HCT116 (cell line): ENCODE results near the gene CDH4. TPM values are rescaled to one million over a fixed set of nuclear protein-coding genes. Genes with fewer than 3 reads are reported as not detected.

ENCODE experiments used
- ATAC-seq: fragments of 200-7000 bp; cut with Tn5 transposase; 2 replicates; pipeline ENCODE4 v1.9.1; 2020; ENCODE audit warnings: mild to moderate bottlenecking, moderate library complexity
- BruUV-seq: library from RNA; stranded (reverse); fragments of 400-500 nt; replicated peaks from 2 replicates; lab custom pipeline; 2021; lab: Mats Ljungman, UMichigan
- CTCF ChIA-PET: fragments of 300-600 bp; sonication (Branson Sonifier 250); formaldehyde crosslinking; loops from one replicate; lab custom pipeline; 2021; ENCODE audit warnings: antibody characterized with exemption; lab: Charles Lee
- POLR2A ChIA-PET: fragments of 300-600, 350-600 bp; sonication (Branson Sonifier 250); formaldehyde crosslinking; loops from one replicate; lab custom pipeline; 2021; ENCODE audit warnings: antibody characterized with exemption; lab: Charles Lee
- RAD21 ChIA-PET, 2 experiments: fragments of 300-600 bp; sonication (Branson Sonifier 250); formaldehyde crosslinking; loops; one replicate each; lab custom pipeline; 2023; ENCODE audit warnings: low total read pairs in 2 of 2; ENCODE audit not compliant: uncharacterized antibody in 2 of 2, unreplicated experiment in 2 of 2, low non-redundant PET in 1 of 2; lab: Charles Lee
- DNase-seq: peaks from one replicate; pipeline ENCODE4 v3.0.0-alpha.2; 2010; ENCODE audit warnings: low read depth, low spot score
- H2AFZ ChIP-seq: fragments of 200-600 bp; shearing (Covaris generic), sonication (generic); 2 replicates; pipeline ENCODE4 v1.6.1; 2017; ENCODE audit warnings: low read depth, mixed run types, mixed read lengths, antibody characterized with exemption, low read length; ENCODE audit not compliant: poor library complexity, severe bottlenecking
- H3K27ac ChIP-seq: 2 replicates; pipeline ENCODE4 v1.5.1; 2012; ENCODE audit warnings: low read depth, low read length
- H3K27me3 ChIP-seq: fragments of 200-600 bp; sonication (generic); 2 replicates; pipeline ENCODE4 v1.6.1; 2016; ENCODE audit warnings: mixed run types, low read length, mixed read lengths; ENCODE audit not compliant: insufficient read depth
- H3K36me3 ChIP-seq, 2 experiments: fragments of 200-500 bp in 1 of 2; fragments of 200-600 bp in 1 of 2; sonication (Bioruptor generic) in 1 of 2; sonication (generic) in 1 of 2; 2 replicates each; pipeline versions ENCODE4 v1.5.1 to v1.6.1; 2014 to 2016; ENCODE audit warnings: low read length in 2 of 2, inconsistent platforms in 1 of 2, mixed read lengths in 1 of 2, mixed run types in 1 of 2; ENCODE audit not compliant: insufficient read depth in 2 of 2, control insufficient read depth in 1 of 2
- H3K4me1 ChIP-seq, 2 experiments: fragments of 200-600 bp in 1 of 2; sonication (generic) in 1 of 2; 2 replicates each; pipeline versions ENCODE4 v1.5.1 to v1.6.1; 2012 to 2017; ENCODE audit warnings: low read length in 2 of 2, inconsistent platforms in 1 of 2, mild to moderate bottlenecking in 1 of 2, mixed read lengths in 1 of 2, mixed run types in 1 of 2, moderate library complexity in 1 of 2; ENCODE audit not compliant: insufficient read depth in 2 of 2, control insufficient read depth in 1 of 2
- H3K4me2 ChIP-seq: fragments of 200-600 bp; sonication (generic); 2 replicates; pipeline ENCODE4 v1.6.1; 2017; ENCODE audit warnings: mixed run types, low read length, mixed read lengths
- H3K4me3 ChIP-seq, 2 experiments: fragments of 200-600 bp in 1 of 2; sonication (generic) in 1 of 2; replicated peaks in 1 of 2; 2 replicates each; pipeline ENCODE4 v1.5.1; 2011 to 2016; ENCODE audit warnings: low read length in 2 of 2, control low read depth in 1 of 2, low read depth in 1 of 2, mild to moderate bottlenecking in 1 of 2, mixed read lengths in 1 of 2, mixed run types in 1 of 2
- H3K79me2 ChIP-seq: fragments of 200-600 bp; sonication (generic); 2 replicates; pipeline ENCODE4 v1.6.1; 2017; ENCODE audit warnings: mild to moderate bottlenecking, mixed run types, low read length, moderate library complexity, mixed read lengths; ENCODE audit not compliant: insufficient read depth
- H3K9ac ChIP-seq: fragments of 200-600 bp; sonication (generic); 2 replicates; pipeline ENCODE4 v1.6.1; 2016; ENCODE audit warnings: low read length, mixed read lengths
- H3K9me2 ChIP-seq: fragments of 200-600 bp; sonication (generic), shearing (Covaris generic); 2 replicates; pipeline ENCODE4 v1.6.1; 2017; ENCODE audit warnings: mixed run types, mild to moderate bottlenecking, moderate library complexity; ENCODE audit not compliant: insufficient read depth
- H3K9me3 ChIP-seq, 2 experiments: fragments of 200-500 bp in 1 of 2; fragments of 200-600 bp in 1 of 2; sonication (Bioruptor generic) in 1 of 2; sonication (generic) in 1 of 2; 2 replicates each; pipeline ENCODE4 v1.6.1; 2014 to 2017; ENCODE audit warnings: low read length in 2 of 2, mixed read lengths in 2 of 2, inconsistent platforms in 1 of 2, low read depth in 1 of 2, mild to moderate bottlenecking in 1 of 2, mixed run types in 1 of 2, moderate library complexity in 1 of 2; ENCODE audit not compliant: control insufficient read depth in 1 of 2, insufficient read depth in 1 of 2
- H4K20me1 ChIP-seq: fragments of 200-600 bp; sonication (generic), shearing (Covaris generic); 2 replicates; pipeline ENCODE4 v1.6.1; 2017; ENCODE audit warnings: mixed run types, mild to moderate bottlenecking, moderate library complexity; ENCODE audit not compliant: insufficient read depth
- ATF3 ChIP-seq: IDR thresholded peaks from 2 replicates; pipeline ENCODE4 v1.6.1; 2012
- CBX3 ChIP-seq: IDR thresholded peaks from 2 replicates; pipeline ENCODE4 v1.6.1; 2012; ENCODE audit warnings: low read depth
- ELF1 ChIP-seq: IDR thresholded peaks from 2 replicates; pipeline ENCODE4 v1.6.1; 2012; ENCODE audit warnings: low read depth, borderline replicate concordance
- EZH2 ChIP-seq: fragments of 200-600 bp; sonication (generic); IDR thresholded peaks from 2 replicates; pipeline ENCODE4 v1.6.1; 2017; ENCODE audit warnings: antibody characterized with exemption, mixed run types
- FOSL1 ChIP-seq: IDR thresholded peaks from 2 replicates; pipeline ENCODE4 v1.6.1; 2012; ENCODE audit warnings: low read depth
- MAX ChIP-seq: IDR thresholded peaks from 2 replicates; pipeline ENCODE4 v1.6.1; 2012
- POLR2A ChIP-seq: IDR thresholded peaks from 2 replicates; pipeline ENCODE4 v1.7.0; 2011; ENCODE audit warnings: borderline replicate concordance; ENCODE audit not compliant: insufficient read depth, insufficient read length; ENCODE audit errors: extremely low read depth
- REST ChIP-seq: IDR thresholded peaks from 2 replicates; pipeline ENCODE4 v1.6.1; 2012; ENCODE audit warnings: low read depth
- TCF7L2 ChIP-seq: IDR thresholded peaks from 2 replicates; pipeline ENCODE4 v1.7.0; 2011; ENCODE audit warnings: borderline replicate concordance, inconsistent platforms; ENCODE audit not compliant: insufficient read depth, insufficient read length; ENCODE audit errors: extremely low read depth
- ZFX ChIP-seq: fragments of 450-650 bp; IDR thresholded peaks from 2 replicates; pipeline ENCODE4 v1.6.1; 2017
- ZNF274 ChIP-seq: fragments of 200-500 bp; sonication (Bioruptor generic); IDR thresholded peaks from 2 replicates; pipeline ENCODE4 v1.6.1; 2014; ENCODE audit warnings: mild to moderate bottlenecking, low read depth, low read length, inconsistent platforms
- intact Hi-C: fragments of 100-400 bp; cut with micrococcal nuclease; formaldehyde crosslinking; loops from 2 replicates; pipeline ENCODE4 v1.10.0; 2022
- total RNA-seq: library from RNA; stranded (reverse); gene quantifications from one replicate; pipeline ENCODE4 v1.2.1, GENCODE V29; 2021; ENCODE audit not compliant: unreplicated experiment

CDH4 gene
- total RNA-seq, 1 experiment from 2014 or later: not detected

- no peak for TF ChIP-seq REST
- TF ChIP-seq ZFX: no peak
- no peak for TF ChIP-seq MAX
- TF ChIP-seq TCF7L2: no peak
- no peak for TF ChIP-seq CBX3
- no peak for TF ChIP-seq POLR2A
- TF ChIP-seq ELF1: no peak
- TF ChIP-seq FOSL1: no peak
- TF ChIP-seq ATF3: no peak
- TF ChIP-seq EZH2: no peak
- TF ChIP-seq ZNF274: no peak
- Histone ChIP-seq H3K27ac (no peak overlapping the region), H2AFZ (no peak overlapping the region), H3K79me2 (no peaks in the 10 kb centered on the region), H3K9ac (no peak overlapping the region), H3K36me3 (no peaks in the 10 kb centered on the region), H4K20me1 (no peaks in the 10 kb centered on the region), H3K27me3 (peaks cover 21% of the 10 kb centered on the region), H3K9me2 (no peaks in the 10 kb centered on the region), H3K4me1 (no peaks in the 10 kb centered on the region), H3K4me3 (no peak overlapping the region), H3K9me3 (no peaks in the 10 kb centered on the region), H3K4me2 (no peak overlapping the region)
- BruUV-seq: no TSS peak
- ATAC-seq (no peak), DNase-seq (no peak)
- ChIA-PET CTCF (no interaction called here), RAD21 (no interaction called here), POLR2A (no interaction called here)
- intact Hi-C loops: no loop called here
Measured at GRCh38 chr20:61861054-61861841, 609.2 kb downstream of the CDH4 start.
